H7 (cell line): ENCODE results near the gene SLC16A12. TPM values are rescaled to one million over a fixed set of nuclear protein-coding genes. Genes with fewer than 3 reads are reported as not detected.

Source experiments
- DNase-seq: peaks from one replicate; pipeline ENCODE4 v3.0.0; 2012
- H3K27me3 ChIP-seq: 2 replicates; pipeline ENCODE4 v1.6.0; 2011; ENCODE audit warnings: mild to moderate bottlenecking, low read length; ENCODE audit not compliant: control insufficient read depth, insufficient read depth
- H3K36me3 ChIP-seq: replicated peaks from 2 replicates; pipeline ENCODE4 v1.5.1; 2011; ENCODE audit warnings: low read length; ENCODE audit not compliant: control insufficient read depth, insufficient read depth
- H3K4me3 ChIP-seq: 2 replicates; pipeline ENCODE4 v1.5.1; 2011; ENCODE audit warnings: low read depth, mild to moderate bottlenecking, control low read depth, low read length, moderate library complexity; ENCODE audit not compliant: insufficient read depth
- total RNA-seq: library from RNA; depleted of rRNA; stranded (reverse); fragments of >200 nt; shearing (Covaris generic); gene quantifications from 2 replicates; pipeline ENCODE4 v1.2.3, GENCODE V29; 2014; rRNA removed

Gene SLC16A12
- total RNA-seq = 4.1 and 5.4 TPM in 2 replicates

- peak; percentile 88 for DNase-seq
- peak within 1 kb of the TSS; percentile 64 for H3K4me3 ChIP-seq
- peaks cover 19% of the 10 kb centered on the region; the same call in 1 of the 2 replicates for H3K27me3 ChIP-seq
- H3K36me3 ChIP-seq = no peaks in the 10 kb centered on the region
Observed at GRCh38 chr10:89535171-89536012, at the start of gene SLC16A12. SLC16A12 (minus strand) TSS chr10:89535594; CDS start chr10:89462578, 73,016 bp downstream.

GRCh38 chr10:89582022-89582421, 46.6 kb upstream of the SLC16A12 start:
- Histone ChIP-seq H3K27me3 (no peaks in the 10 kb centered on the region), H3K4me3 (no peak overlapping the region), H3K36me3 (no peaks in the 10 kb centered on the region; the same call in none of the 2 replicates)
- no peak for DNase-seq

- H3K4me3 ChIP-seq = no peak overlapping the region
- DNase-seq = no peak
- no peaks in the 10 kb centered on the region for H3K27me3 ChIP-seq
- no peaks in the 10 kb centered on the region; the same call in 1 of the 2 replicates for H3K36me3 ChIP-seq
Observed at GRCh38 chr10:89580243-89580642, 44.8 kb upstream of the SLC16A12 start.

GRCh38 chr10:89576696-89577095, 41.3 kb upstream of the SLC16A12 start:
- Histone ChIP-seq H3K36me3 (no peaks in the 10 kb centered on the region), H3K4me3 (no peak overlapping the region)
- DNase-seq = no peak

GRCh38 chr10:89576022-89576421, 40.6 kb upstream of the SLC16A12 start:
- no peaks in the 10 kb centered on the region for H3K27me3 ChIP-seq
- no peak for DNase-seq
- H3K36me3 ChIP-seq = no peaks in the 10 kb centered on the region
- no peak overlapping the region for H3K4me3 ChIP-seq

More at GRCh38 chr10:89576696-89577095, 41.3 kb upstream of the SLC16A12 start:
- H3K27me3 ChIP-seq = no peaks in the 10 kb centered on the region

- Histone ChIP-seq H3K4me3 (no peak overlapping the region), H3K27me3 (no peaks in the 10 kb centered on the region), H3K36me3 (no peaks in the 10 kb centered on the region)
Observed at GRCh38 chr10:89575031-89575430, 39.6 kb upstream of the SLC16A12 start.

GRCh38 chr10:89574368-89574767, 39.0 kb upstream of the SLC16A12 start:
- no peaks in the 10 kb centered on the region for H3K27me3 ChIP-seq
- no peaks in the 10 kb centered on the region for H3K36me3 ChIP-seq
- DNase-seq = no peak
- H3K4me3 ChIP-seq = no peak overlapping the region

More at GRCh38 chr10:89575031-89575430, 39.6 kb upstream of the SLC16A12 start:
- no peak for DNase-seq

- H3K36me3 ChIP-seq = no peaks in the 10 kb centered on the region
- H3K27me3 ChIP-seq = no peaks in the 10 kb centered on the region
- H3K4me3 ChIP-seq = no peak overlapping the region
- no peak for DNase-seq
Observed at GRCh38 chr10:89567576-89568245, 32.3 kb upstream of the SLC16A12 start.

GRCh38 chr10:89566992-89567391, 31.6 kb upstream of the SLC16A12 start:
- H3K36me3 ChIP-seq = no peaks in the 10 kb centered on the region
- H3K27me3 ChIP-seq = no peaks in the 10 kb centered on the region
- no peak for DNase-seq
- H3K4me3 ChIP-seq = no peak overlapping the region

- Histone ChIP-seq H3K27me3 (no peaks in the 10 kb centered on the region), H3K36me3 (no peaks in the 10 kb centered on the region), H3K4me3 (no peak overlapping the region)
- no peak for DNase-seq
Observed at GRCh38 chr10:89566095-89566950, 30.9 kb upstream of the SLC16A12 start.

GRCh38 chr10:89565180-89565579, 29.8 kb upstream of the SLC16A12 start:
- no peak for DNase-seq
- no peak overlapping the region for H3K4me3 ChIP-seq
- H3K27me3 ChIP-seq = no peaks in the 10 kb centered on the region
- H3K36me3 ChIP-seq = no peaks in the 10 kb centered on the region

GRCh38 chr10:89563861-89564478, 28.6 kb upstream of the SLC16A12 start:
- no peaks in the 10 kb centered on the region for H3K27me3 ChIP-seq
- DNase-seq = peak; percentile 10
- H3K36me3 ChIP-seq = no peaks in the 10 kb centered on the region
- H3K4me3 ChIP-seq = no peak overlapping the region

- Histone ChIP-seq H3K4me3 (no peak overlapping the region), H3K27me3 (no peaks in the 10 kb centered on the region), H3K36me3 (no peaks in the 10 kb centered on the region)
- no peak for DNase-seq
Observed at GRCh38 chr10:89563311-89563710, 27.9 kb upstream of the SLC16A12 start.

GRCh38 chr10:89556600-89556999, 21.2 kb upstream of the SLC16A12 start:
- H3K27me3 ChIP-seq = no peaks in the 10 kb centered on the region
- DNase-seq = no peak
- H3K36me3 ChIP-seq = no peaks in the 10 kb centered on the region
- no peak overlapping the region for H3K4me3 ChIP-seq
